GM23338 (cell line): ENCODE measurements around the gene SORCS2. TPM values are rescaled to one million over a fixed set of nuclear protein-coding genes. Genes with fewer than 3 reads are reported as not detected.

ENCODE experiments used
- ATAC-seq: fragments of 200-7000 bp; cut with Tn5 transposase; 3 replicates; pipeline ENCODE4 v1.9.1; 2020
- DNase-seq: peaks from one replicate; pipeline ENCODE4 v3.0.0-alpha.2; 2015; ENCODE audit warnings: low spot score
- H2AFZ ChIP-seq: fragments of 200-600 bp; sonication (generic); 2 replicates; pipeline ENCODE4 v1.8.0; 2016; ENCODE audit warnings: antibody characterized with exemption, mild to moderate bottlenecking, moderate library complexity
- H3F3A ChIP-seq: fragments of 200-600 bp; sonication (generic); replicated peaks from 2 replicates; pipeline ENCODE4 v1.8.0; 2017; ENCODE audit warnings: antibody characterized with exemption, mixed run types, low read depth
- H3K27ac ChIP-seq: fragments of 200-600 bp; sonication (generic); 2 replicates; pipeline ENCODE4 v1.6.1; 2016; ENCODE audit warnings: low read depth
- H3K27me3 ChIP-seq: fragments of 200-600 bp; sonication (generic); 2 replicates; pipeline ENCODE4 v1.8.0; 2016; ENCODE audit warnings: mild to moderate bottlenecking, mixed run types, moderate library complexity; ENCODE audit not compliant: insufficient read depth
- H3K36me3 ChIP-seq: fragments of 200-600 bp; sonication (generic); 2 replicates; pipeline ENCODE4 v1.8.0; 2016; ENCODE audit warnings: mild to moderate bottlenecking; ENCODE audit not compliant: insufficient read depth
- H3K4me1 ChIP-seq: fragments of 200-600 bp; sonication (generic); 2 replicates; pipeline ENCODE4 v1.8.0; 2016; ENCODE audit warnings: mild to moderate bottlenecking, moderate library complexity; ENCODE audit not compliant: insufficient read depth
- H3K4me2 ChIP-seq: fragments of 200-600 bp; sonication (generic); 2 replicates; pipeline ENCODE4 v1.7.1; 2017; ENCODE audit warnings: mixed run types
- H3K4me3 ChIP-seq: fragments of 200-600 bp; sonication (generic); 2 replicates; pipeline ENCODE4 v1.6.1; 2016; ENCODE audit warnings: mixed run types
- H3K79me2 ChIP-seq: fragments of 200-600 bp; sonication (generic); replicated peaks from 2 replicates; pipeline ENCODE4 v1.8.0; 2017; ENCODE audit warnings: mild to moderate bottlenecking; ENCODE audit not compliant: insufficient read depth
- H3K9me2 ChIP-seq: fragments of 200-600 bp; sonication (generic); 2 replicates; pipeline ENCODE4 v1.8.0; 2017; ENCODE audit not compliant: insufficient read depth
- H4K20me1 ChIP-seq: fragments of 200-600 bp; sonication (generic); replicated peaks from 2 replicates; pipeline ENCODE4 v1.8.0; 2017; ENCODE audit warnings: mild to moderate bottlenecking; ENCODE audit not compliant: insufficient read depth
- H3K27ac Mint-ChIP-seq: 2 replicates; pipeline ENCODE4 v1.8.0; 2020; ENCODE audit warnings: inconsistent platforms, mild to moderate bottlenecking, moderate library complexity, mixed read lengths
- H3K27me3 Mint-ChIP-seq: 3 replicates; pipeline ENCODE4 v1.8.0; 2022; ENCODE audit warnings: low read depth, mild to moderate bottlenecking, moderate library complexity, mixed read lengths, inconsistent platforms; ENCODE audit not compliant: insufficient read depth, poor library complexity
- H3K36me3 Mint-ChIP-seq: 3 replicates; pipeline ENCODE4 v1.8.0; 2021; ENCODE audit warnings: low read depth, mild to moderate bottlenecking, inconsistent platforms, moderate library complexity, mixed read lengths
- H3K4me1 Mint-ChIP-seq: 3 replicates; pipeline ENCODE4 v1.8.0; 2020; ENCODE audit warnings: mild to moderate bottlenecking, inconsistent platforms, mixed read lengths
- H3K4me3 Mint-ChIP-seq: 3 replicates; pipeline ENCODE4 v1.8.0; 2021; ENCODE audit warnings: moderate library complexity, mild to moderate bottlenecking, inconsistent platforms, mixed read lengths
- H3K9me3 Mint-ChIP-seq: 3 replicates; pipeline ENCODE4 v1.8.0; 2020; ENCODE audit warnings: moderate library complexity, mild to moderate bottlenecking, inconsistent platforms, mixed read lengths
- CREB1 ChIP-seq: fragments of 250-450 bp; sonication (Bioruptor Pico); IDR thresholded peaks from 2 replicates; pipeline ENCODE4 v1.5.0; 2020; ENCODE audit warnings: low read depth, mild to moderate bottlenecking, moderate library complexity
- CTCF ChIP-seq, 2 experiments: fragments of 200-600 bp in 1 of 2; sonication (generic) in 1 of 2; conservative IDR thresholded peaks; 2 replicates each; pipeline versions ENCODE4 v1.5.1 to v1.6.1; 2016 to 2017; ENCODE audit warnings: antibody characterized with exemption in 2 of 2, low read depth in 2 of 2, mild to moderate bottlenecking in 2 of 2, moderate library complexity in 1 of 2
- ETS1 ChIP-seq: IDR thresholded peaks from 2 replicates; pipeline ENCODE4 v1.6.1; 2016; ENCODE audit warnings: antibody characterized with exemption
- EZH2 ChIP-seq: fragments of 200-600 bp; sonication (generic); IDR thresholded peaks from one replicate; pipeline ENCODE4 v1.8.0; 2017; ENCODE audit warnings: antibody characterized with exemption, mild to moderate bottlenecking, low read depth; ENCODE audit not compliant: unreplicated experiment
- EZH2phosphoT487 ChIP-seq: fragments of 200-600 bp; sonication (generic); IDR thresholded peaks from one replicate; pipeline ENCODE4 v1.8.1; 2018; ENCODE audit warnings: antibody characterized with exemption; ENCODE audit not compliant: unreplicated experiment
- JUNB ChIP-seq: IDR thresholded peaks from one replicate; pipeline ENCODE4 v1.6.1; 2016; ENCODE audit warnings: antibody characterized with exemption; ENCODE audit not compliant: unreplicated experiment
- NANOG ChIP-seq: IDR thresholded peaks from 2 replicates; pipeline ENCODE4 v1.6.1; 2016; ENCODE audit warnings: antibody characterized with exemption, borderline replicate concordance
- POLR2AphosphoS5 ChIP-seq: IDR thresholded peaks from 2 replicates; pipeline ENCODE4 v1.6.1; 2016; ENCODE audit warnings: antibody characterized with exemption, low read depth
- STAT1 ChIP-seq: IDR thresholded peaks from one replicate; pipeline ENCODE4 v1.6.1; 2016; ENCODE audit warnings: antibody characterized with exemption; ENCODE audit not compliant: unreplicated experiment
- ZNF114 ChIP-seq: fragments of 250-450 bp; sonication (Bioruptor Pico); IDR thresholded peaks from 2 replicates; pipeline ENCODE4 v1.5.0; 2020; ENCODE audit warnings: mild to moderate bottlenecking, moderate library complexity
- ZNF331 ChIP-seq: fragments of 250-450 bp; sonication (Bioruptor Pico); IDR thresholded peaks from 2 replicates; pipeline ENCODE4 v1.5.0; 2020; ENCODE audit warnings: low read depth, mild to moderate bottlenecking, moderate library complexity
- polyA plus RNA-seq: library from polyadenylated mRNA; unstranded; fragments of >200 nt; fragmentation: Nextera tagmentation; extraction: Ambion mirVana; gene quantifications from 2 replicates; pipeline ENCODE4 v1.2.1, GENCODE V29; 2016
- total RNA-seq: library from RNA; depleted of rRNA; stranded (reverse); fragments of >200 nt; shearing (Covaris generic); gene quantifications from 2 replicates; pipeline ENCODE4 v1.2.3, GENCODE V29; 2014
- TF ChIP-seq, protein P1 (sequence below): fragments of 250-450 bp; sonication (Bioruptor Pico); IDR thresholded peaks from 2 replicates; pipeline ENCODE4 v1.5.0; 2020; ENCODE audit warnings: mild to moderate bottlenecking, moderate library complexity

Gene SORCS2
- total and polyA plus RNA-seq, 2 experiments from 2014 or later, result 0.47 to 2.4 TPM

GRCh38 chr4:7389719-7390118 lies 197.4 kb downstream of the SORCS2 start (continued):
- TF ChIP-seq CTCF (conservative IDR thresholded peaks at IDR 0.05; ENCODE audit: low read depth in 2 of 2) (no peak), NANOG (no peak), ZNF114 (CRISPR knock-in tag) (no peak), ZNF331 (CRISPR knock-in tag) (no peak), EZH2phosphoT487 (no peak), ETS1 (no peak)

- TF ChIP-seq EZH2, result no peak
- no peak for TF ChIP-seq NANOG
- no peak for TF ChIP-seq ZNF114 (CRISPR knock-in tag)
- no peak for TF ChIP-seq POLR2AphosphoS5
- no peak for TF ChIP-seq JUNB
- TF ChIP-seq CREB1 (CRISPR knock-in tag), result no peak
- no peak for TF ChIP-seq EZH2phosphoT487
- no peak for TF ChIP-seq STAT1
- no peak for TF ChIP-seq ETS1
- TF ChIP-seq, protein P1, sequence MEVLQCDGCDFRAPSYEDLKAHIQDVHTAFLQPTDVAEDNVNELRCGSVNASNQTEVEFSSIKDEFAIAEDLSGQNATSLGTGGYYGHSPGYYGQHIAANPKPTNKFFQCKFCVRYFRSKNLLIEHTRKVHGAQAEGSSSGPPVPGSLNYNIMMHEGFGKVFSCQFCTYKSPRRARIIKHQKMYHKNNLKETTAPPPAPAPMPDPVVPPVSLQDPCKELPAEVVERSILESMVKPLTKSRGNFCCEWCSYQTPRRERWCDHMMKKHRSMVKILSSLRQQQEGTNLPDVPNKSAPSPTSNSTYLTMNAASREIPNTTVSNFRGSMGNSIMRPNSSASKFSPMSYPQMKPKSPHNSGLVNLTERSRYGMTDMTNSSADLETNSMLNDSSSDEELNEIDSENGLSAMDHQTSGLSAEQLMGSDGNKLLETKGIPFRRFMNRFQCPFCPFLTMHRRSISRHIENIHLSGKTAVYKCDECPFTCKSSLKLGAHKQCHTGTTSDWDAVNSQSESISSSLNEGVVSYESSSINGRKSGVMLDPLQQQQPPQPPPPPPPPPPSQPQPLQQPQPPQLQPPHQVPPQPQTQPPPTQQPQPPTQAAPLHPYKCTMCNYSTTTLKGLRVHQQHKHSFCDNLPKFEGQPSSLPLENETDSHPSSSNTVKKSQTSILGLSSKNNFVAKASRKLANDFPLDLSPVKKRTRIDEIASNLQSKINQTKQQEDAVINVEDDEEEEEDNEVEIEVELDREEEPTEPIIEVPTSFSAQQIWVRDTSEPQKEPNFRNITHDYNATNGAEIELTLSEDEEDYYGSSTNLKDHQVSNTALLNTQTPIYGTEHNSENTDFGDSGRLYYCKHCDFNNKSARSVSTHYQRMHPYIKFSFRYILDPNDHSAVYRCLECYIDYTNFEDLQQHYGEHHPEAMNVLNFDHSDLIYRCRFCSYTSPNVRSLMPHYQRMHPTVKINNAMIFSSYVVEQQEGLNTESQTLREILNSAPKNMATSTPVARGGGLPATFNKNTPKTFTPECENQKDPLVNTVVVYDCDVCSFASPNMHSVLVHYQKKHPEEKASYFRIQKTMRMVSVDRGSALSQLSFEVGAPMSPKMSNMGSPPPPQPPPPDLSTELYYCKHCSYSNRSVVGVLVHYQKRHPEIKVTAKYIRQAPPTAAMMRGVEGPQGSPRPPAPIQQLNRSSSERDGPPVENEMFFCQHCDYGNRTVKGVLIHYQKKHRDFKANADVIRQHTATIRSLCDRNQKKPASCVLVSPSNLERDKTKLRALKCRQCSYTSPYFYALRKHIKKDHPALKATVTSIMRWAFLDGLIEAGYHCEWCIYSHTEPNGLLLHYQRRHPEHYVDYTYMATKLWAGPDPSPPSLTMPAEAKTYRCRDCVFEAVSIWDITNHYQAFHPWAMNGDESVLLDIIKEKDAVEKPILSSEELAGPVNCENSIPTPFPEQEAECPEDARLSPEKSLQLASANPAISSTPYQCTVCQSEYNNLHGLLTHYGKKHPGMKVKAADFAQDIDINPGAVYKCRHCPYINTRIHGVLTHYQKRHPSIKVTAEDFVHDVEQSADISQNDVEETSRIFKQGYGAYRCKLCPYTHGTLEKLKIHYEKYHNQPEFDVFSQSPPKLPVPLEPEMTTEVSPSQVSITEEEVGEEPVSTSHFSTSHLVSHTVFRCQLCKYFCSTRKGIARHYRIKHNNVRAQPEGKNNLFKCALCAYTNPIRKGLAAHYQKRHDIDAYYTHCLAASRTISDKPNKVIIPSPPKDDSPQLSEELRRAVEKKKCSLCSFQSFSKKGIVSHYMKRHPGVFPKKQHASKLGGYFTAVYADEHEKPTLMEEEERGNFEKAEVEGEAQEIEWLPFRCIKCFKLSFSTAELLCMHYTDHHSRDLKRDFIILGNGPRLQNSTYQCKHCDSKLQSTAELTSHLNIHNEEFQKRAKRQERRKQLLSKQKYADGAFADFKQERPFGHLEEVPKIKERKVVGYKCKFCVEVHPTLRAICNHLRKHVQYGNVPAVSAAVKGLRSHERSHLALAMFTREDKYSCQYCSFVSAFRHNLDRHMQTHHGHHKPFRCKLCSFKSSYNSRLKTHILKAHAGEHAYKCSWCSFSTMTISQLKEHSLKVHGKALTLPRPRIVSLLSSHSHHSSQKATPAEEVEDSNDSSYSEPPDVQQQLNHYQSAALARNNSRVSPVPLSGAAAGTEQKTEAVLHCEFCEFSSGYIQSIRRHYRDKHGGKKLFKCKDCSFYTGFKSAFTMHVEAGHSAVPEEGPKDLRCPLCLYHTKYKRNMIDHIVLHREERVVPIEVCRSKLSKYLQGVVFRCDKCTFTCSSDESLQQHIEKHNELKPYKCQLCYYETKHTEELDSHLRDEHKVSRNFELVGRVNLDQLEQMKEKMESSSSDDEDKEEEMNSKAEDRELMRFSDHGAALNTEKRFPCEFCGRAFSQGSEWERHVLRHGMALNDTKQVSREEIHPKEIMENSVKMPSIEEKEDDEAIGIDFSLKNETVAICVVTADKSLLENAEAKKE, result no peak
- TF ChIP-seq ZNF331 (CRISPR knock-in tag), result no peak
- TF ChIP-seq CTCF (conservative IDR thresholded peaks at IDR 0.05; ENCODE audit: low read depth in 2 of 2), result no peak
- no peak overlapping the region for H3K4me3 Mint-ChIP-seq
- H3K27me3 Mint-ChIP-seq, result peaks cover 10% of the 10 kb centered on the region
- Histone ChIP-seq H3F3A (0 out of 2 replicates have a peak, but pooled peaks cover 4% of the 10 kb centered on the region), H3K27me3 (no peaks in the 10 kb centered on the region), H3K9me2 (no peaks in the 10 kb centered on the region), H2AFZ (no peak overlapping the region), H3K79me2 (no peaks in the 10 kb centered on the region), H3K4me1 (no peaks in the 10 kb centered on the region), H3K4me3 (no peak overlapping the region), H4K20me1 (no peaks in the 10 kb centered on the region), H3K4me2 (no peak overlapping the region), H3K36me3 (no peaks in the 10 kb centered on the region), H3K27ac (no peak overlapping the region)
- peaks cover 3% of the 10 kb centered on the region; the same call in 2 of the 3 replicates for H3K4me1 Mint-ChIP-seq
- no peak for DNase-seq
- no peaks in the 10 kb centered on the region for H3K9me3 Mint-ChIP-seq
- H3K36me3 Mint-ChIP-seq, result no peaks in the 10 kb centered on the region
- H3K27ac Mint-ChIP-seq, result no peak overlapping the region
- ATAC-seq, result no peak
Measured at GRCh38 chr4:7390336-7390735, 198.0 kb downstream of the SORCS2 start.
